Ovary (tissue), 9 donors: Measurements from ENCODE around the gene TASP1. TPM values are rescaled to one million over a fixed set of nuclear protein-coding genes. Genes with fewer than 3 reads are reported as not detected.
"Not testable (repeated sequence)": the region's sequence is repeated elsewhere in the genome, so short reads cannot be mapped to it uniquely, and the experiment has no call there.

Experiments
- DNase-seq, 5 donors: peaks; one replicate each; pipeline ENCODE4 v3.0.0-alpha.2; 2019 to 2020
- H3K27ac ChIP-seq, 2 donors: fragments of 200-600 bp; one replicate each; pipeline versions ENCODE4 v1.5.1 to v1.8.0; 2019 to 2022
- H3K27me3 ChIP-seq: fragments of 200-600 bp; one replicate; pipeline ENCODE4 v1.8.0; 2022
- H3K36me3 ChIP-seq: fragments of 200-600 bp; sonication (generic); one replicate; pipeline ENCODE4 v1.5.1; 2019
- H3K4me1 ChIP-seq: one replicate; pipeline ENCODE4 v1.8.1; 2013; ENCODE audit warnings: mild to moderate bottlenecking, moderate library complexity; ENCODE audit not compliant: insufficient read depth
- H3K4me3 ChIP-seq: fragments of 200-600 bp; sonication (generic); one replicate; pipeline ENCODE4 v1.5.1; 2017
- H3K9me3 ChIP-seq, 2 donors: fragments of 200-600 bp in 1 of 2; sonication (generic) in 1 of 2; one replicate each; pipeline versions ENCODE4 v1.5.1 to v1.8.1; 2013 to 2019; ENCODE audit warnings: mild to moderate bottlenecking in 1 of 2, moderate library complexity in 1 of 2
- EP300 ChIP-seq: sonication (generic); formaldehyde crosslinking; IDR thresholded peaks from one replicate; pipeline ENCODE4 v1.6.1; 2017; ENCODE audit warnings: antibody characterized with exemption
- POLR2A ChIP-seq: fragments of 450-650 bp; IDR thresholded peaks from one replicate; pipeline ENCODE4 v1.6.1; 2017; ENCODE audit warnings: antibody characterized with exemption, mild to moderate bottlenecking, moderate library complexity
- WGBS, 3 donors: extraction: QIAGEN DNeasy Blood & Tissue Kit in 1 of 3; methylation state at CpG; one replicate each; pipeline versions ENCODE4 v1.1.5 to v1.1.7; 2013 to 2017; 5-methylcytosine and 5-hydroxymethylcytosine counted together
- intact Hi-C, 4 donors: fragments of 100-400 bp; cut with DNase I; formaldehyde crosslinking; loops; one replicate each; pipeline versions ENCODE4 v1.11.0 to v1.15.1; 2022 to 2023
- polyA plus RNA-seq, 2 donors: library from polyadenylated mRNA; stranded (reverse); fragments of 200-250 nt in 1 of 2; fragments of 350-450 nt in 1 of 2; fragmentation: Illumina TruSeq in 1 of 2; extraction: RNeasy Lipid Tissue Mini Kit (QIAGEN cat#74804) in 1 of 2; gene quantifications; one replicate each; pipeline ENCODE4 v1.2.3, GENCODE V29; 2013 to 2014
- total RNA-seq, 7 donors: library from RNA; depleted of rRNA in 2 of 7; stranded (reverse); fragments of >200 nt in 2 of 7; fragmentation: NEBNext Ultra II Directional in 3 of 7; extraction: Animal tissue kit (Norgen Biotek cat#: 25700) in 3 of 7; gene quantifications; one replicate each; pipeline versions ENCODE4 v1.1.0 to v1.2.4, GENCODE V29; 2016 to 2023
- TF ChIP-seq, protein P1 (sequence below), 3 donors: fragments of 450-650 bp in 2 of 3; fragments of 200-600 bp in 1 of 3; IDR thresholded peaks; one replicate each; pipeline versions ENCODE4 v1.5.1 to v1.8.0; 2016 to 2022; ENCODE audit warnings: antibody characterized with exemption in 3 of 3, mild to moderate bottlenecking in 1 of 3
- donor health status: DM: no; HTN: no; CAD: no; lungs with moderate emphysema.
- donor health status: DM: no; HTN: no; CAD: no.
- donor health status: Bipolar disorder and iron deficiency.
- donor health status: DM: yes; HTN: yes; CAD: no.
- donor health status: DM: no; HTN: no; CAD: no.
- donor health status: DM: yes; HTN: yes; CAD: no.

Gene TASP1
- total and polyA plus RNA-seq, 9 donors = 6.4 to 16.5 (median 13.2) TPM

GRCh38 chr20:13639150-13639497 is 392 bp upstream of the TASP1 start:
- DNase-seq = no peak
- no peaks in the 10 kb centered on the region for H3K9me3 ChIP-seq
- no peaks in the 10 kb centered on the region for H3K4me1 ChIP-seq
- TF ChIP-seq, protein P1, sequence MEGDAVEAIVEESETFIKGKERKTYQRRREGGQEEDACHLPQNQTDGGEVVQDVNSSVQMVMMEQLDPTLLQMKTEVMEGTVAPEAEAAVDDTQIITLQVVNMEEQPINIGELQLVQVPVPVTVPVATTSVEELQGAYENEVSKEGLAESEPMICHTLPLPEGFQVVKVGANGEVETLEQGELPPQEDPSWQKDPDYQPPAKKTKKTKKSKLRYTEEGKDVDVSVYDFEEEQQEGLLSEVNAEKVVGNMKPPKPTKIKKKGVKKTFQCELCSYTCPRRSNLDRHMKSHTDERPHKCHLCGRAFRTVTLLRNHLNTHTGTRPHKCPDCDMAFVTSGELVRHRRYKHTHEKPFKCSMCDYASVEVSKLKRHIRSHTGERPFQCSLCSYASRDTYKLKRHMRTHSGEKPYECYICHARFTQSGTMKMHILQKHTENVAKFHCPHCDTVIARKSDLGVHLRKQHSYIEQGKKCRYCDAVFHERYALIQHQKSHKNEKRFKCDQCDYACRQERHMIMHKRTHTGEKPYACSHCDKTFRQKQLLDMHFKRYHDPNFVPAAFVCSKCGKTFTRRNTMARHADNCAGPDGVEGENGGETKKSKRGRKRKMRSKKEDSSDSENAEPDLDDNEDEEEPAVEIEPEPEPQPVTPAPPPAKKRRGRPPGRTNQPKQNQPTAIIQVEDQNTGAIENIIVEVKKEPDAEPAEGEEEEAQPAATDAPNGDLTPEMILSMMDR (IDR thresholded peaks at IDR 0.05) = no peak
- TF ChIP-seq EP300 (no peak), POLR2A (no peak)
- peak overlapping the region; percentile 95 for H3K4me3 ChIP-seq
- H3K27ac ChIP-seq = no peak overlapping the region
- H3K36me3 ChIP-seq = no peaks in the 10 kb centered on the region
- 11 to 12% (median 11%) methylated on average over 9 of the region's 9 CpGs for WGBS, 3 donors
- intact Hi-C loops = no loop called here
- no peaks in the 10 kb centered on the region for H3K27me3 ChIP-seq

- H3K4me3 ChIP-seq = peak overlapping the region; percentile 95
- H3K27me3 ChIP-seq = no peaks in the 10 kb centered on the region
- no peaks in the 10 kb centered on the region for H3K9me3 ChIP-seq
- peak overlapping the region in 1 of 2 donors; percentile 5 for H3K27ac ChIP-seq
- intact Hi-C loops = no loop called here
- 1% methylated on average over 7 of the region's 7 CpGs for WGBS, 3 donors
- H3K36me3 ChIP-seq = no peaks in the 10 kb centered on the region
- no peak for DNase-seq
- TF ChIP-seq POLR2A (no peak), EP300 (no peak)
- TF ChIP-seq, protein P1 (IDR thresholded peaks at IDR 0.05) = no peak
- H3K4me1 ChIP-seq = no peaks in the 10 kb centered on the region
These were observed 603 bp downstream of the TASP1 start for GRCh38 chr20:13638162-13638495.

DNA sequence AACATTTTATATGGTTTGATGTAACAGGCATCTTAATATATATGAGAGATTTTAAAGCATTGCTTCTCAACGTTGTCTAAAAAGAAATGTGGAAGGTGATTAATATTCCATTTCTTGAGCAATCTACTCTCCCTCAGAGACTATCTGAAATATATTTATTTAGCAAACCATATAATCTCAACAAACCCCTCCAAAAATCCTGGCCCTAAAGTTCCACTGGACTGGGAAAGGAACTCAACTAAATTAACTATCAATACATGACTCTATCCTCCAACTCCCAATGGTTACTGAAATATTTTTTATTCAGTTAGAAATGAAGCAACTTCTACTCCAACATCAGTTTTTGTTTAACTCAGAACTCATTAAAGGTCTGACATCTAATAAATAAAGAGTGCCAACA is 6.3 kb downstream of the TASP1 start:
- TF ChIP-seq EP300 (no peak), POLR2A (no peak)
- TF ChIP-seq, protein P1 (IDR thresholded peaks at IDR 0.05) = no peak
- no peak overlapping the region for H3K4me3 ChIP-seq

DNA sequence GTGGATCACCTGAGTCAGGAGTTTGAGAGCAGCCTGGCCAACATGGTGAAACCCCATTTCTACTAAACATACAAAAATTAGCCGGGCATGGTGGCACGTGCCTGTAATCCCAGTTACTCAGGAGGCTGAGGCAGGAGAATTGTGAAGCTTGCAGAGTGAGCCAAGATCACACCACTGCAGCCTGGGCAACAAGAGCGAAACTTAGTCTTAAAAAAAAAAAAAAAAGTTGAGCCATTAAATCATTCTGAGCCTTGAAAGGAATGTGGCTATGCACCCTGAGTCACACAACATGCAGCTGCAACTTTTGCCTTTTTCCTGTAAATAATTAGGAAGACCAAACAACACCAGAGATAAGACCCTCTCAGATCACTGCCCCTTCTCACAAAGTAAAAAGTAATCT is 11.2 kb downstream of the TASP1 start:
- DNase-seq, H3K4me1 ChIP-seq, H3K9me3 ChIP-seq, H3K4me3 ChIP-seq, H3K27me3 ChIP-seq, intact Hi-C loops, H3K27ac ChIP-seq, H3K36me3 ChIP-seq: not testable (repeated sequence)
- WGBS, 3 donors = 57 to 61% (median 60%) methylated on average over 3 of the region's 3 CpGs

More for the DNA sequence above, 6.3 kb downstream of the TASP1 start:
- 47 to 64% (median 63%) methylated on average over 1 of the region's 1 CpG for WGBS, 3 donors
- Histone ChIP-seq H3K9me3 (no peaks in the 10 kb centered on the region), H3K4me1 (peaks cover 5% of the 10 kb centered on the region), H3K36me3 (no peaks in the 10 kb centered on the region), H3K27ac (no peak overlapping the region), H3K27me3 (no peaks in the 10 kb centered on the region)
- intact Hi-C loops = no loop called here
- no peak for DNase-seq

DNA sequence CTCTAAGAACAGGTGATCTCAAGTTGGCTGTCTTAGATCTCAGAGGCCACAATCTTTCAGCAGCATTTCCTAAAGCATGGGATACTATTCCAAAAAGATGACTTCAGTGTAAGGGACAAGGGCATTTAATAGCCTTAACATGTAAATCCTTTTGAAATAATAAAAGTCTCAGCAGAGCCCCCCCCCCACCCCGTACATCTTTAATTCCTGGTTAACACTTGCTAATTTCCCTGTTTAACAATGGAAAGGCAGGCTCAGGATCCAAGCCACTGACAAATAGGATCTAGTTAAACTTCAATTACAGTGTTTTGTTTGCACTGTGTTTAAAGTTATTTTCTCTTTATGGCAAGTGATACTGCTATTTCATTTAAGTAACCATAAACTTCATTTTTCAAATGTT is 12.0 kb downstream of the TASP1 start:
- DNase-seq = no peak
- intact Hi-C loops = no loop called here
- H3K4me1 ChIP-seq = peaks cover 2% of the 10 kb centered on the region
- no peaks in the 10 kb centered on the region for H3K27me3 ChIP-seq
- H3K27ac ChIP-seq = no peak overlapping the region
- WGBS, 3 donors = 90 to 97% (median 96%) methylated on average over 1 of the region's 1 CpG
- H3K9me3 ChIP-seq = no peaks in the 10 kb centered on the region
- no peaks in the 10 kb centered on the region for H3K36me3 ChIP-seq
- TF ChIP-seq POLR2A (no peak), EP300 (no peak)
- TF ChIP-seq, protein P1 (IDR thresholded peaks at IDR 0.05) = no peak
- no peak overlapping the region for H3K4me3 ChIP-seq
